GM12878 (cell line): ENCODE measurements around the gene LIN28B. TPM values are rescaled to one million over a fixed set of nuclear protein-coding genes. Genes with fewer than 3 reads are reported as not detected.

ENCODE experiments used
- ATAC-seq: fragments of 200-7000 bp; cut with Tn5 transposase; 3 replicates; pipeline ENCODE4 v1.9.1; 2020; ENCODE audit warnings: mild to moderate bottlenecking, moderate library complexity
- BruUV-seq: library from RNA; stranded (reverse); fragments of 400-500 nt; replicated peaks from 2 replicates; lab custom pipeline; 2021; lab: Mats Ljungman, UMichigan
- CTCF ChIA-PET: fragments of 300-600 bp; sonication (Branson Sonifier 250); formaldehyde crosslinking; extraction: SDS; loops from one replicate; lab custom pipeline; 2021; ENCODE audit warnings: inconsistent platforms; lab: Yijun Ruan, JAX
- POLR2A ChIA-PET: fragments of 350-600 bp; formaldehyde crosslinking; extraction: SDS; loops from one replicate; lab custom pipeline; 2021; ENCODE audit warnings: inconsistent platforms; lab: Charles Lee
- RAD21 ChIA-PET: fragments of 300-600 bp; sonication (Branson Sonifier 250); formaldehyde crosslinking; loops from one replicate; lab custom pipeline; 2023; ENCODE audit warnings: antibody characterized with exemption; ENCODE audit not compliant: unreplicated experiment; lab: Charles Lee
- SMC1A ChIA-PET: fragments of 300-600 bp; sonication (Branson Sonifier 250); formaldehyde crosslinking; loops from one replicate; lab custom pipeline; 2023; ENCODE audit not compliant: unreplicated experiment, uncharacterized antibody; lab: Charles Lee
- DNase-seq: peaks from one replicate; pipeline ENCODE4 v3.0.0-alpha.2; 2011; ENCODE audit warnings: low read depth, low spot score
- FAIRE-seq: peaks from 3 replicates; lab custom pipeline; 2011; peaks lifted over from hg19 to GRCh38; lab: Jason Lieb, UNC
- H2AFZ ChIP-seq: 2 replicates; pipeline ENCODE4 v1.6.0; 2011; ENCODE audit warnings: low read depth, low read length, control low read depth; ENCODE audit not compliant: control insufficient read depth
- H3K27ac ChIP-seq: 2 replicates; pipeline ENCODE4 v1.5.1; 2011; ENCODE audit warnings: control low read depth; ENCODE audit not compliant: control insufficient read depth, insufficient read depth
- H3K27me3 ChIP-seq, 2 experiments: replicated peaks in 1 of 2; 2 replicates each; pipeline versions ENCODE4 v1.6.0 to v1.6.1; 2011; ENCODE audit warnings: low read length in 1 of 2; ENCODE audit not compliant: control insufficient read depth in 2 of 2, insufficient read depth in 2 of 2
- H3K36me3 ChIP-seq, 2 experiments: 2 replicates each; pipeline ENCODE4 v1.5.1; 2011; ENCODE audit warnings: low read length in 1 of 2; ENCODE audit not compliant: control insufficient read depth in 2 of 2, insufficient read depth in 2 of 2
- H3K4me1 ChIP-seq: 2 replicates; pipeline ENCODE4 v1.6.1; 2011; ENCODE audit warnings: mild to moderate bottlenecking, low read length, moderate library complexity, mixed read lengths; ENCODE audit not compliant: control insufficient read depth, insufficient read depth
- H3K4me2 ChIP-seq: 2 replicates; pipeline ENCODE4 v1.6.0; 2011; ENCODE audit warnings: control low read depth; ENCODE audit not compliant: control insufficient read depth, insufficient read depth
- H3K4me3 ChIP-seq: fragments of 200-600 bp; sonication (generic); 2 replicates; pipeline ENCODE4 v1.5.1; 2016
- H3K79me2 ChIP-seq: 2 replicates; pipeline ENCODE4 v1.6.0; 2011; ENCODE audit warnings: low read length; ENCODE audit not compliant: control insufficient read depth, insufficient read depth
- H3K9ac ChIP-seq: 2 replicates; pipeline ENCODE4 v1.8.0; 2011; ENCODE audit warnings: low read length, control low read depth, mixed read lengths; ENCODE audit not compliant: control insufficient read depth, insufficient read depth
- H3K9me3 ChIP-seq: replicated peaks from 3 replicates; pipeline ENCODE4 v1.5.1; 2011; ENCODE audit warnings: mild to moderate bottlenecking, low read length; ENCODE audit not compliant: control insufficient read depth, insufficient read depth
- H4K20me1 ChIP-seq: 2 replicates; pipeline ENCODE4 v1.6.0; 2011; ENCODE audit not compliant: control insufficient read depth, insufficient read depth
- CBFB ChIP-seq: IDR thresholded peaks from 2 replicates; pipeline ENCODE4 v1.6.1; 2016; ENCODE audit warnings: antibody characterized with exemption, low read depth
- CEBPB ChIP-seq, 2 experiments: fragments of 150-350 bp in 1 of 2; IDR thresholded peaks; 2 replicates each; pipeline ENCODE4 v1.6.1; 2012 to 2014; ENCODE audit warnings: low read depth in 2 of 2, low read length in 2 of 2, borderline replicate concordance in 1 of 2, inconsistent platforms in 1 of 2
- CHD1 ChIP-seq: IDR thresholded peaks from 2 replicates; pipeline ENCODE4 v1.6.1; 2012; ENCODE audit warnings: low read depth, low read length, improper control_type of control experiment
- NR2F1 ChIP-seq: fragments of 450-650 bp; conservative IDR thresholded peaks from 2 replicates; pipeline ENCODE4 v1.6.1; 2017; ENCODE audit warnings: mild to moderate bottlenecking
- TCF12 ChIP-seq: IDR thresholded peaks from 2 replicates; pipeline ENCODE4 v1.6.1; 2011; ENCODE audit warnings: low read depth, mild to moderate bottlenecking, low read length
- ZBED1 ChIP-seq: IDR thresholded peaks from 2 replicates; pipeline ENCODE4 v1.6.1; 2016; ENCODE audit warnings: borderline replicate concordance
- ZNF622 ChIP-seq: fragments of 450-650 bp; IDR thresholded peaks from 2 replicates; pipeline ENCODE4 v1.6.1; 2017; ENCODE audit warnings: mild to moderate bottlenecking, inconsistent platforms
- WGBS: methylation state at CpG from one replicate; pipeline ENCODE4 v1.1.6; 2016; ENCODE audit warnings: low lambda C conversion rate; ENCODE audit not compliant: insufficient replicate concordance, insufficient coverage; ENCODE audit errors: missing lambda C conversion rate; 5-methylcytosine and 5-hydroxymethylcytosine counted together
- in situ Hi-C: fragments of 300-500 bp; cut with MboI; formaldehyde crosslinking; loops from 9 replicates; pipeline ENCODE4 v1.14.3; 2018; ENCODE audit warnings: mixed read lengths
- intact Hi-C: fragments of 100-400 bp; cut with micrococcal nuclease; formaldehyde crosslinking; loops from one replicate; pipeline ENCODE4 v1.14.2; 2022; ENCODE audit not compliant: unreplicated experiment
- polyA plus RNA-seq, 11 experiments: library from polyadenylated mRNA; depleted of rRNA in 4 of 11; unstranded in 6 of 11; stranded (reverse) in 5 of 11; fragments of >200 nt; fragmentation: Nextera tagmentation in 4 of 11; fragmentation: Illumina TruSeq in 1 of 11; extraction: Ambion mirVana in 4 of 11; extraction: Trizol in 1 of 11; gene quantifications; 1 replicate in 1 of 11; 2 replicates in 10 of 11; pipeline versions ENCODE4 v1.2.1 to v1.2.3, GENCODE V29; 2011 to 2016; ENCODE audit warnings: inconsistent platforms in 2 of 11, missing spikeins in 2 of 11, low read depth in 1 of 11
- total RNA-seq, 4 experiments: library from RNA; depleted of rRNA in 3 of 4; stranded (reverse); fragments of >200 nt in 3 of 4; fragmentation: Illumina TruSeq in 1 of 4; extraction: Trizol in 1 of 4; gene quantifications; 2 replicates each; pipeline versions ENCODE4 v1.2.1 to v1.2.3, GENCODE V29; 2013 to 2021
- TF ChIP-seq, protein P1 (sequence below): IDR thresholded peaks from 2 replicates; pipeline ENCODE4 v1.6.1; 2012; ENCODE audit warnings: mild to moderate bottlenecking, low read depth, low read length

The LIN28B gene
- total and polyA plus RNA-seq, 10 of the 15 experiments (the other 5 are each of a cell fraction or from before 2014, with no cell fraction given): 0.01 to 2.4 (median 0.09) TPM; not detected in 6

DNA sequence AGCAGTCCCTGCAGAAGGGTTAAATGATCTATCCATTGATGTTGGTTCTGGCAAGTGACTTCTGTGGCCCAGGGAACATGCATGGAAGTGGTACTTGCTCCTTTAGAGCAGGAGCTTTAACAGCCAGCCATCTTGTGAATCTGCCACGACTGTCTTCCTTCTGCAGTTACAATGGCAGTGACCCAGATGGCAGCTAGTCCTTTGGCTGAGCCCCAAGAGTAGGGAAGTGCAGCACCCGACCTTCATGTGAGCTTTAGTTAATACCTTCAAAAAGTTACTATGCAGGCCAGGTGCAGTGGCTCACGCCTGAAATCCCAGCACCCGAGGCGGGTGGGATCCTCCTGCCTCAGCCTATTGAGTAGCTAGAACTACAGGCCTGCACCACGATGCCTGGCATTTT is 156.5 kb downstream of the LIN28B start (continued):
- TF ChIP-seq CHD1 (no peak), CBFB (no peak), TCF12 (no peak), ZNF622 (no peak)

DNA sequence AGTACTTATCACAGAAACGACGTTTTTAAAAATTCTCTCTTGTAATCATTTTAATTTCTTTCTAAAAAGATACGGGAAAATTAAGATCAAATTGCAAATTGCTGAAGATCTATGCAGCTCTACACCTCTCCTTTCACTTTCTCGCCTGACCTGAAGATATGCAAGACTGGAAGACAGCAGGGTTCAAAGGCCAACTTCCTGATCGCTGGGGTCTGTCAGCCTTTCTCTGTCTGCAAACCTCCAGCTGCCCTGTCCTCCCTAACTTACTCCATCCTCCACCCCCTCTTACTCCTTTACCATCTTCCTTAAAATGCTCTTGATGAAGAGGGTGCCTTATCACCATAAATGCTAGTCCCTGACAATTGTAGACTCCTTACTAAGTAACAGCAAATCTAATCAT is 159.2 kb downstream of the LIN28B start:
- 52% methylated on average over 5 of the region's 5 CpGs for WGBS
- SMC1A ChIA-PET: no interaction called here

More for the DNA sequence above, 159.2 kb downstream of the LIN28B start:
- Histone ChIP-seq H3K4me3 (no peak overlapping the region), H3K27me3 (no peaks in the 10 kb centered on the region), H3K4me2 (no peak overlapping the region), H3K9me3 (no peaks in the 10 kb centered on the region), H3K36me3 (no peaks in the 10 kb centered on the region), H2AFZ (no peak overlapping the region), H3K9ac (no peak overlapping the region), H3K4me1 (no peaks in the 10 kb centered on the region), H4K20me1 (no peaks in the 10 kb centered on the region), H3K79me2 (no peaks in the 10 kb centered on the region), H3K27ac (no peak overlapping the region)
- CTCF ChIA-PET: interaction anchor here (0.9 kb wide), 1 partner anchor 1219 kb away, joined by 3 read pairs; no protein-coding TSS in a partner anchor
- RAD21 ChIA-PET: interaction anchor here (1.4 kb wide), 1 partner anchor 9 kb away, joined by 5 read pairs; no protein-coding TSS in a partner anchor
- DNase-seq (no peak), ATAC-seq (no peak), FAIRE-seq (no peak)
- POLR2A ChIA-PET: no interaction called here
- intact Hi-C loops: no loop called here
- TF ChIP-seq NR2F1: no peak
- TF ChIP-seq ZBED1: no peak
- TF ChIP-seq, protein P1, sequence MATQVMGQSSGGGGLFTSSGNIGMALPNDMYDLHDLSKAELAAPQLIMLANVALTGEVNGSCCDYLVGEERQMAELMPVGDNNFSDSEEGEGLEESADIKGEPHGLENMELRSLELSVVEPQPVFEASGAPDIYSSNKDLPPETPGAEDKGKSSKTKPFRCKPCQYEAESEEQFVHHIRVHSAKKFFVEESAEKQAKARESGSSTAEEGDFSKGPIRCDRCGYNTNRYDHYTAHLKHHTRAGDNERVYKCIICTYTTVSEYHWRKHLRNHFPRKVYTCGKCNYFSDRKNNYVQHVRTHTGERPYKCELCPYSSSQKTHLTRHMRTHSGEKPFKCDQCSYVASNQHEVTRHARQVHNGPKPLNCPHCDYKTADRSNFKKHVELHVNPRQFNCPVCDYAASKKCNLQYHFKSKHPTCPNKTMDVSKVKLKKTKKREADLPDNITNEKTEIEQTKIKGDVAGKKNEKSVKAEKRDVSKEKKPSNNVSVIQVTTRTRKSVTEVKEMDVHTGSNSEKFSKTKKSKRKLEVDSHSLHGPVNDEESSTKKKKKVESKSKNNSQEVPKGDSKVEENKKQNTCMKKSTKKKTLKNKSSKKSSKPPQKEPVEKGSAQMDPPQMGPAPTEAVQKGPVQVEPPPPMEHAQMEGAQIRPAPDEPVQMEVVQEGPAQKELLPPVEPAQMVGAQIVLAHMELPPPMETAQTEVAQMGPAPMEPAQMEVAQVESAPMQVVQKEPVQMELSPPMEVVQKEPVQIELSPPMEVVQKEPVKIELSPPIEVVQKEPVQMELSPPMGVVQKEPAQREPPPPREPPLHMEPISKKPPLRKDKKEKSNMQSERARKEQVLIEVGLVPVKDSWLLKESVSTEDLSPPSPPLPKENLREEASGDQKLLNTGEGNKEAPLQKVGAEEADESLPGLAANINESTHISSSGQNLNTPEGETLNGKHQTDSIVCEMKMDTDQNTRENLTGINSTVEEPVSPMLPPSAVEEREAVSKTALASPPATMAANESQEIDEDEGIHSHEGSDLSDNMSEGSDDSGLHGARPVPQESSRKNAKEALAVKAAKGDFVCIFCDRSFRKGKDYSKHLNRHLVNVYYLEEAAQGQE: no peak
- no peak for TF ChIP-seq CEBPB (IDR thresholded peaks at IDR 0.05; ENCODE audit: borderline replicate concordance in 1 of 2, low read depth in 2 of 2, low read length in 2 of 2)
- no TSS peak for BruUV-seq
- in situ Hi-C loops: no loop called here
